Medulla oblongata (tissue), 1 donor: Measurements from ENCODE around the gene MID1.
"Not testable (repeated sequence)": the region's sequence is repeated elsewhere in the genome, so short reads cannot be mapped to it uniquely, and the experiment has no call there.

Experiments used
- DNase-seq: peaks from one replicate; pipeline ENCODE4 v3.0.0-alpha.2; 2015; ENCODE audit errors: extremely low spot score

Gene MID1

GRCh38 chrX:10617999-10618351, 2.4 kb downstream of the MID1 start:
- DNase-seq = no peak

- DNase-seq = no peak
Measured at GRCh38 chrX:10617186-10617998, 3.0 kb downstream of the MID1 start.

GRCh38 chrX:10615931-10616774, 4.2 kb downstream of the MID1 start:
- DNase-seq = peak; percentile 72

GRCh38 chrX:10612215-10612614, 8.2 kb downstream of the MID1 start:
- no peak for DNase-seq

- no peak for DNase-seq
Measured at GRCh38 chrX:10611441-10612090, 8.8 kb downstream of the MID1 start.

GRCh38 chrX:10608099-10608498, 12.3 kb downstream of the MID1 start:
- DNase-seq = no peak

- DNase-seq = no peak
Measured at GRCh38 chrX:10607233-10607632, 13.2 kb downstream of the MID1 start.

- no peak for DNase-seq
Measured at GRCh38 chrX:10603612-10604011, 16.8 kb downstream of the MID1 start.

GRCh38 chrX:10602646-10603045, 17.7 kb downstream of the MID1 start:
- no peak for DNase-seq

GRCh38 chrX:10600479-10600878, 19.9 kb downstream of the MID1 start:
- DNase-seq = no peak

- DNase-seq = no peak
Measured at GRCh38 chrX:10598540-10598939, 21.8 kb downstream of the MID1 start.

- DNase-seq = peak; percentile 44
Measured at GRCh38 chrX:10597871-10598270, 22.5 kb downstream of the MID1 start.

- no peak for DNase-seq
Measured at GRCh38 chrX:10591363-10592335, 28.7 kb downstream of the MID1 start.

GRCh38 chrX:10589787-10590186, 30.6 kb downstream of the MID1 start:
- DNase-seq = not testable (repeated sequence)

- DNase-seq = no peak
Measured at GRCh38 chrX:10589098-10589497, 31.3 kb downstream of the MID1 start.

- DNase-seq = not testable (repeated sequence)
Measured at GRCh38 chrX:10584882-10585281, 35.5 kb downstream of the MID1 start.

- no peak for DNase-seq
Measured at GRCh38 chrX:10582945-10583344, 37.4 kb downstream of the MID1 start.

- no peak for DNase-seq
Measured at GRCh38 chrX:10582215-10582733, 38.1 kb downstream of the MID1 start.

GRCh38 chrX:10579112-10580011, 41.0 kb downstream of the MID1 start:
- DNase-seq = no peak

- no peak for DNase-seq
Measured at GRCh38 chrX:10578527-10578926, 41.9 kb downstream of the MID1 start.
